Loucy (cell line): Measurements from ENCODE around the gene UNC13C.

Experiments used
- H2AFZ ChIP-seq: fragments of 200-600 bp; sonication (generic); 2 replicates; pipeline ENCODE4 v1.6.0; 2016; ENCODE audit warnings: antibody characterized with exemption, mild to moderate bottlenecking, low read length, moderate library complexity
- H3F3A ChIP-seq: fragments of 200-600 bp; 2 replicates; pipeline ENCODE4 v1.6.0; 2016; ENCODE audit warnings: antibody characterized with exemption, low read depth, mild to moderate bottlenecking
- H3K27me3 ChIP-seq: fragments of 200-600 bp; sonication (generic); 2 replicates; pipeline ENCODE4 v1.6.1; 2014; ENCODE audit warnings: low read length, mild to moderate bottlenecking; ENCODE audit not compliant: insufficient read depth, poor library complexity, severe bottlenecking
- H3K36me3 ChIP-seq: fragments of 200-600 bp; sonication (generic); 2 replicates; pipeline ENCODE4 v1.6.1; 2016; ENCODE audit warnings: low read length; ENCODE audit not compliant: insufficient read depth
- H3K4me1 ChIP-seq: fragments of 200-600 bp; sonication (generic); 2 replicates; pipeline ENCODE4 v1.5.1; 2014; ENCODE audit warnings: low read length, mild to moderate bottlenecking; ENCODE audit not compliant: insufficient read depth, poor library complexity, severe bottlenecking
- H3K4me2 ChIP-seq: fragments of 200-600 bp; sonication (generic); 2 replicates; pipeline ENCODE4 v1.6.0; 2014; ENCODE audit warnings: antibody characterized with exemption, low read length, low read depth, mild to moderate bottlenecking; ENCODE audit not compliant: poor library complexity, severe bottlenecking
- H3K4me3 ChIP-seq: fragments of 200-600 bp; sonication (generic); 2 replicates; pipeline ENCODE4 v1.5.1; 2014; ENCODE audit warnings: low read length, mild to moderate bottlenecking, mixed read lengths; ENCODE audit not compliant: poor library complexity, severe bottlenecking
- H3K79me2 ChIP-seq: fragments of 200-600 bp; sonication (generic); 2 replicates; pipeline ENCODE4 v1.6.1; 2014; ENCODE audit warnings: low read length; ENCODE audit not compliant: insufficient read depth
- H3K9ac ChIP-seq: fragments of 200-600 bp; sonication (generic); 2 replicates; pipeline ENCODE4 v1.6.0; 2014; ENCODE audit warnings: mild to moderate bottlenecking, low read depth, low read length, moderate library complexity; ENCODE audit not compliant: poor library complexity, severe bottlenecking
- H3K9me2 ChIP-seq: fragments of 200-600 bp; sonication (generic); replicated peaks from 2 replicates; pipeline ENCODE4 v1.6.1; 2016; ENCODE audit warnings: low read depth, low read length, mixed read lengths
- H3K9me3 ChIP-seq: fragments of 200-600 bp; sonication (generic); 2 replicates; pipeline ENCODE4 v1.6.1; 2014; ENCODE audit warnings: mild to moderate bottlenecking, antibody characterized with exemption, low read length, low read depth; ENCODE audit not compliant: insufficient read depth
- H4K20me1 ChIP-seq: fragments of 200-600 bp; sonication (generic); 2 replicates; pipeline ENCODE4 v1.6.0; 2014; ENCODE audit warnings: antibody characterized with exemption, low read length, mild to moderate bottlenecking; ENCODE audit not compliant: insufficient read depth, poor library complexity, severe bottlenecking
- CTCF ChIP-seq: fragments of 200-600 bp; sonication (generic); conservative IDR thresholded peaks from 2 replicates; pipeline ENCODE4 v1.5.1; 2014; ENCODE audit warnings: mild to moderate bottlenecking, antibody characterized with exemption, low read length
- EZH2phosphoT487 ChIP-seq: fragments of 200-600 bp; IDR thresholded peaks from 2 replicates; pipeline ENCODE4 v1.6.1; 2018; ENCODE audit warnings: antibody characterized with exemption, mild to moderate bottlenecking, moderate library complexity, borderline replicate concordance

Gene UNC13C

GRCh38 chr15:54560417-54560816, 582.2 kb downstream of the UNC13C start:
- Histone ChIP-seq H3K27me3 (no peaks in the 10 kb centered on the region), H3K36me3 (no peaks in the 10 kb centered on the region), H3K9me3 (0 out of 2 replicates have a peak, but pooled peaks cover 2% of the 10 kb centered on the region), H3K79me2 (no peaks in the 10 kb centered on the region), H3K4me2 (no peak overlapping the region), H3K4me1 (peaks cover 3% of the 10 kb centered on the region), H4K20me1 (no peaks in the 10 kb centered on the region), H3K4me3 (no peak overlapping the region), H3F3A (no peaks in the 10 kb centered on the region), H2AFZ (no peak overlapping the region), H3K9me2 (no peaks in the 10 kb centered on the region), H3K9ac (no peak overlapping the region)
- TF ChIP-seq EZH2phosphoT487 (no peak), CTCF (no peak)

DNA sequence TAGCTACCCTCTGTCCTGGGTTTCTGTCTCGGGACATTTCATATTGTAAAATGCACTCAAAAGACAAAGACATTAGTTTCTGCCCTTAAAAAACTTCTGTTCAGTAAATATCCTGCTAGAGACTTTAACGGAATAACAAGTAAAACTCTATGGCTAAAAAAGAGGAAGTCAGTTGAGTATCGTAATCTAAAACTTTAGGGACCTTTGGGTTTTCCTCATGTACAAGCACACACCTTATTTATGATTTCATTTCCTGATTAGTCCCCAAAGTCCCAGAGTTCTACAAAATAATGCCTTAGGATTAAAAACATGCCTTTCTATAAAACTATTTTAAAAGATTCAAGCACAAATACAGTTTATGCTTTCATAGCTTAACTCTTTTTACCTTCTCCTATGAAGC, 585.9 kb downstream of the UNC13C start:
- Histone ChIP-seq H4K20me1 (no peaks in the 10 kb centered on the region), H3K9me3 (no peaks in the 10 kb centered on the region), H3K4me3 (no peak overlapping the region), H3K9me2 (no peaks in the 10 kb centered on the region), H3K36me3 (no peaks in the 10 kb centered on the region), H3K9ac (no peak overlapping the region), H2AFZ (0 out of 2 replicates have a peak overlapping the region, but pooled peaks have one; percentile 3), H3K27me3 (no peaks in the 10 kb centered on the region), H3K4me1 (no peaks in the 10 kb centered on the region), H3K4me2 (no peak overlapping the region), H3K79me2 (no peaks in the 10 kb centered on the region), H3F3A (no peaks in the 10 kb centered on the region)
- TF ChIP-seq CTCF (no peak), EZH2phosphoT487 (no peak)

- Histone ChIP-seq H4K20me1 (no peaks in the 10 kb centered on the region), H3K9me2 (no peaks in the 10 kb centered on the region), H3K4me2 (no peak overlapping the region), H3K36me3 (no peaks in the 10 kb centered on the region), H3K4me3 (no peak overlapping the region), H2AFZ (no peak overlapping the region), H3K27me3 (no peaks in the 10 kb centered on the region), H3F3A (no peaks in the 10 kb centered on the region), H3K4me1 (no peaks in the 10 kb centered on the region), H3K9me3 (no peaks in the 10 kb centered on the region), H3K79me2 (no peaks in the 10 kb centered on the region), H3K9ac (no peak overlapping the region)
- TF ChIP-seq EZH2phosphoT487 (no peak), CTCF (no peak)
Observed at GRCh38 chr15:54566654-54567053, 588.4 kb downstream of the UNC13C start.
